ENCODE data around the gene RASGRP3. TPM values are rescaled to one million over a fixed set of nuclear protein-coding genes. Genes with fewer than 3 reads are reported as not detected.

RASGRP3 gene
- total RNA-seq, 2 donors from 2014 or later: 1.5 to 26.2 TPM

DNA sequence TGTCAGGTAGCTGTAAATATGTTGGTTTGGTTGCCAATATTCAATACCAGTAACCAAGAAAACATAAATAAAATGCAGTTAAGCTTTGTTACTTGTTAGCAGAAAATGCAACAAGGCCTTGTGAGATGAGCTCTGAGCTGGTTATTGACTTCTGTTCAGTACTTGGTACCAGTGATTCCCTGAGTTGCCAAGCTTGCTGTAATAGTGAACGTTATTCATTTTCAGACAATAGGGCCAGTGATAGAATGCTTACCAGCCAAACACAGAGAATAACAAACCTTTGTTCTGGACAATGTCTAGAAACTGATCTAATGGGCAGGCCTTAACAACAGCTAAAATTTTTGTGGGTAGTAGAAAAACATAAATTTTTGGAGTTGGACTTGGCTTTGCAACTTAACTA, 29.5 kb downstream of the RASGRP3 start:
- DNase-seq (ENCODE audit: low spot score) (no peak), ATAC-seq (no peak)
- Mint-ChIP-seq H3K9me3 (no peaks in the 10 kb centered on the region), H3K27me3 (peaks cover 10 to 22% of the 10 kb centered on the region in 2 donors), H3K36me3 (no peaks in the 10 kb centered on the region), H3K4me1 (ENCODE audit: low read depth in 2 of 2) (peaks cover 0 to 7% of the 10 kb centered on the region in 2 donors), H3K27ac (no peak overlapping the region), H3K4me3 (no peak overlapping the region)

DNA sequence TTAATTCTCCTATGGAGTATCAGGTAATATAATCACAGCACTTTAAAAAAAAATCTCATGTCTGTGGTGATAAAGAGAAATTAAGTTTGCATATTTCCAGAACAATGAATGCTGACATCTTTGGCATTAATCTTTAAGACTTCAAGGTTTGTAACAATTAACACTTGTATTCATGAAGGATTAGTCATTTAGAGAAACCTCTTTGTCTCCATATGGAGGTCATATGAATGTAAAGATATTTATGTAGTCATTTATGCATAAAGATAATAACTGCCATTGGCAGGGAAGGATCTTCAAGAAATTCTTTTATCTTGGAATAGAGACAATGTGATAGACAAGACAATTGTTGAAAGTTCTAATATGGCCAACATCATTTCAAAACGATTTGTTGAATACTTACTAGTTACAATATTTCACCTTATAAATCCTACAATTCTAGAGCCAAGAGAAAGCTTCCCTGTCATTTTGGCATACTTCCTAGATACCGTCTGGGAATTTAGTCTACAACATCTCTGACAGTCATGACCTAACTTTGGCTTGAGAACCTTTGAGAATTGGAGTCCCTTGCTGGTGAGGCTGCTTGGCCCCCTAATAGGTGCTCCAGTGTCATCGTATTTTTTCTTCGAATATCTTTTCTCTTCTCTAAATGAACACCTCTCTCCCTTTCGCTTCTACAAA, 33.6 kb downstream of the RASGRP3 start:
- H3K4me3 Mint-ChIP-seq: no peak overlapping the region
- H3K4me1 Mint-ChIP-seq (ENCODE audit: low read depth in 2 of 2): no peaks in the 10 kb centered on the region
- H3K9me3 Mint-ChIP-seq: no peaks in the 10 kb centered on the region
- H3K36me3 Mint-ChIP-seq: peaks cover under 1% of the 10 kb centered on the region
- H3K27ac Mint-ChIP-seq: no peak overlapping the region
- DNase-seq (ENCODE audit: low spot score): no peak
- ATAC-seq: no peak
- H3K27me3 Mint-ChIP-seq: peaks cover 0 to 12% of the 10 kb centered on the region in 2 donors

DNA sequence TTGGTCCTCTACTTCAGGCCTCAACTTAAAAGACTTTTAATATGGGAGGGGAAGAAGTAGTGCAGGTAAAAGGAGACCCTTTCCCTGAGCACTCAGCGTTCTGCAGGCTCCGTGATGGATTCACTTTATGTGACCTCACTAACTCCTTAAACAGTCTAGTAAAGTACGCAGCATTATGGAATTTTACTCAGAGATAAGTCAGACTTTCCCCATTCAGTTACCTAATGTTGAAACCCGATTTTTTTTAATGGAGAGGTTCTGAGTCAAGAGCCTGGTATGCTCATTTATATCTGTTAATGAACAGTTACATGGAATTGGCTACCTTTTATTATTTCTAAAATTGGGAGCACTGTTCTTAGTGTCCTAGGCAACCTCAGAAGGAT, 34.1 kb downstream of the RASGRP3 start:
- Mint-ChIP-seq H3K9me3 (no peaks in the 10 kb centered on the region), H3K4me3 (no peak overlapping the region), H3K4me1 (ENCODE audit: low read depth in 2 of 2) (no peaks in the 10 kb centered on the region), H3K27ac (no peak overlapping the region), H3K36me3 (peaks cover 6% of the 10 kb centered on the region), H3K27me3 (peaks cover 0 to 12% of the 10 kb centered on the region in 2 donors)
- ATAC-seq (no peak), DNase-seq (ENCODE audit: low spot score) (no peak)

DNA sequence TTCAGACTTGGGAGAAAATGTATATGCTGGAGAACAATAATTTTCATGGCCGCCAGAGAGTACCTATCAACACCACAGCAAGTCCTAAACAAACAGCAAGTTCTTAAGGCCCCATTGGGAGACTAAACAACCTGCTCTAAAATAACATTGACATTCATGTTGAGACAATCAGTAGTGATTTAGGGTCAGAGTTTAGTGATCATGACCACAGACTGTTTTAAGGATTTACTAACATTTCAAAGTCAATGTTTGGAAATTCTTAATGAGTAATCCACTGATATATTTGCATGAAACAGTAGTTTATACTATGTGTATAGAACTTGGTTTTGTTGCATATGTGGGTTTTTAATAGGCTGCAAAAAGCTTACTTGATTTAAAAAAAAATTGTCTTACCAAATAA, 34.7 kb downstream of the RASGRP3 start:
- no peak overlapping the region for H3K4me3 Mint-ChIP-seq
- H3K4me1 Mint-ChIP-seq (ENCODE audit: low read depth in 2 of 2): no peaks in the 10 kb centered on the region
- no peak overlapping the region for H3K27ac Mint-ChIP-seq
- DNase-seq (ENCODE audit: low spot score) (no peak), ATAC-seq (no peak)
- H3K27me3 Mint-ChIP-seq: peaks cover 0 to 12% of the 10 kb centered on the region in 2 donors
- H3K9me3 Mint-ChIP-seq: no peaks in the 10 kb centered on the region
- H3K36me3 Mint-ChIP-seq: peaks cover 7% of the 10 kb centered on the region

DNA sequence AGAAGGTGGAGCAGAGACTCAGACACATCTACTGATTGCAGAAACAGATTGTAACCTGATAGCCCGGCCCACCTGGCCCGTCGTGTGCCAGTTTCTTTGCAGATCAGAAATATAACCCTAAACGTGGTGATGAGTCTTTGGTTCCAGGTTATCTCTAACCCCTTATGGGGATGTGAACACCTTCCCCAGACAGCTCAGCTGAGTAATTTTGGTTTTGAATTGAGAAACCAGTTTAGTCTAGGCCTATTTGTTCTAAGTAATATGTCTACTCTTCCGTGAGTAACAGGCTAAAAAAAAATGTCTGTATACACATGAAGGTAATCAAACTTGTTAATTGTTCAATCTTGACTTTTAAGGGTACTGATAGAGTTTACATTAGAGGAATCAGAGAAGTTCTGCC, 35.7 kb downstream of the RASGRP3 start:
- no peak for DNase-seq (ENCODE audit: low spot score)
- Mint-ChIP-seq H3K27ac (no peak overlapping the region), H3K36me3 (peaks cover 7% of the 10 kb centered on the region)

GRCh38 chr2:33513480-33513879, 37.0 kb downstream of the RASGRP3 start:
- H3K36me3 Mint-ChIP-seq: peaks cover 7% of the 10 kb centered on the region
- H3K27ac Mint-ChIP-seq: no peak overlapping the region
- no peak for DNase-seq (ENCODE audit: low spot score)
- no peaks in the 10 kb centered on the region for H3K9me3 Mint-ChIP-seq
- no peak overlapping the region for H3K4me3 Mint-ChIP-seq
- H3K27me3 Mint-ChIP-seq: peaks cover 0 to 6% of the 10 kb centered on the region in 2 donors
- ATAC-seq: no peak
- no peaks in the 10 kb centered on the region for H3K4me1 Mint-ChIP-seq (ENCODE audit: low read depth in 2 of 2)

More for the DNA sequence above, 35.7 kb downstream of the RASGRP3 start:
- ATAC-seq: no peak
- Mint-ChIP-seq H3K4me1 (ENCODE audit: low read depth in 2 of 2) (no peaks in the 10 kb centered on the region), H3K27me3 (peaks cover 0 to 12% of the 10 kb centered on the region in 2 donors), H3K4me3 (no peak overlapping the region), H3K9me3 (no peaks in the 10 kb centered on the region)

DNA sequence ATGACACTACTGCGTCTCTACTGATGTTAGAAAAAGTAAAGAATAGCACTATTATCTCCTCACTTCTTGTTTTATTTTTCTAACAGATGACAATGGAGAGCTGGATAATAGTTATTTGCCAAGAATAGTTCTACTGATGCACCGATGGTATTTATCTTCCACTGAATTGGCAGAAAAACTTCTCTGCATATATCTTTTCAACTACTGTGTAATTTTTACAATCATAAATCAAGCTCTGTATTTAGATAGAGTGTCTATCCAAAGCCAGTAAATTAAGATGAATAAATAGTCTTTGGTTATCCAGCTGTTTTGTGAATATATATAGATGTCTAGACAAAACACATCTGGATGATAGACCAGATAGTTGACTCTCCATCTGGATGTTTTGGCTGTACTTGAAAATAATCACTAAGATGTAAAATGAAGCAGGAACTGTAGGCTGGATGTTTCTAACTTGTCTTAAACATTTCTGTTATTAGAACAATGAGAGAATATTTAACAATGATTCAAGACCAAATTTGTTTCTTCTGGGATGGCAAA, 40.1 kb downstream of the RASGRP3 start:
- no peaks in the 10 kb centered on the region for H3K9me3 Mint-ChIP-seq

DNA sequence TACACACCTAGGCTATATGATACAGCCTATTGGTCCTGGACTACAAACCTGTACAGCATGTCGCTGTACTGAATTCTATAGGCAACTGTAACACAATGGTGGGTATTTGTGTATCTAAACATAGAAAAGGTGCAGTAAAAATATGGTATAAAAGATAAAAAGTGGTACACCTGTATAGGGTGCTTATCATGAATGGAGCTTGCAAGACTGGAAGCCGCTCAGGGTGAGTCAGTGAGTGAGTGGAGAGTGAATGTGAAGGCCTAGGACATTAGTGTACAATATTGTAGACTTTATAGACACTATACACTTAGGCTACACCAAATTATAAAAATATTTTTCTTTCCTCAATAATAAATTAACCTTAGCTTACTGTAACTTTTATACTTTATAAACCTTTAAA, 41.8 kb downstream of the RASGRP3 start:
- no peaks in the 10 kb centered on the region for H3K4me1 Mint-ChIP-seq (ENCODE audit: low read depth in 2 of 2)
- no peak for DNase-seq (ENCODE audit: low spot score)
- H3K4me3 Mint-ChIP-seq: no peak overlapping the region
- no peak overlapping the region for H3K27ac Mint-ChIP-seq
- H3K9me3 Mint-ChIP-seq: no peaks in the 10 kb centered on the region
- peaks cover 0 to 2% of the 10 kb centered on the region in 2 donors for H3K27me3 Mint-ChIP-seq
- peaks cover 7% of the 10 kb centered on the region for H3K36me3 Mint-ChIP-seq
- no peak for ATAC-seq

More for the DNA sequence above, 40.1 kb downstream of the RASGRP3 start:
- H3K4me3 Mint-ChIP-seq: no peak overlapping the region
- no peak overlapping the region for H3K27ac Mint-ChIP-seq
- DNase-seq (ENCODE audit: low spot score) (no peak), ATAC-seq (no peak)
- peaks cover 7% of the 10 kb centered on the region for H3K36me3 Mint-ChIP-seq
- no peaks in the 10 kb centered on the region for H3K27me3 Mint-ChIP-seq
- no peaks in the 10 kb centered on the region for H3K4me1 Mint-ChIP-seq (ENCODE audit: low read depth in 2 of 2)

- H3K27ac Mint-ChIP-seq: no peak overlapping the region
- no peaks in the 10 kb centered on the region for H3K4me1 Mint-ChIP-seq (ENCODE audit: low read depth in 2 of 2)
- ATAC-seq (no peak), DNase-seq (ENCODE audit: low spot score) (no peak)
- H3K4me3 Mint-ChIP-seq: no peak overlapping the region
- H3K36me3 Mint-ChIP-seq: peaks cover 7% of the 10 kb centered on the region
- no peaks in the 10 kb centered on the region for H3K9me3 Mint-ChIP-seq
- peaks cover 0 to 2% of the 10 kb centered on the region in 2 donors for H3K27me3 Mint-ChIP-seq
Observed at GRCh38 chr2:33518929-33519328, 42.5 kb downstream of the RASGRP3 start.

- ATAC-seq: no peak
- no peak for DNase-seq (ENCODE audit: low spot score)
Observed at GRCh38 chr2:33521791-33522281, 45.4 kb downstream of the RASGRP3 start.

GRCh38 chr2:33522576-33522975, 46.1 kb downstream of the RASGRP3 start:
- H3K9me3 Mint-ChIP-seq: no peaks in the 10 kb centered on the region
- H3K27ac Mint-ChIP-seq: no peak overlapping the region
- H3K4me1 Mint-ChIP-seq (ENCODE audit: low read depth in 2 of 2): peaks cover 0 to under 1% of the 10 kb centered on the region in 2 donors
- H3K27me3 Mint-ChIP-seq: peaks cover 0 to 2% of the 10 kb centered on the region in 2 donors
- no peak overlapping the region for H3K4me3 Mint-ChIP-seq
- no peaks in the 10 kb centered on the region for H3K36me3 Mint-ChIP-seq
- ATAC-seq (no peak), DNase-seq (ENCODE audit: low spot score) (no peak)

More at GRCh38 chr2:33521791-33522281, 45.4 kb downstream of the RASGRP3 start:
- H3K4me3 Mint-ChIP-seq: no peak overlapping the region
- no peaks in the 10 kb centered on the region for H3K9me3 Mint-ChIP-seq
- peaks cover 0 to 2% of the 10 kb centered on the region in 2 donors for H3K27me3 Mint-ChIP-seq
- no peaks in the 10 kb centered on the region for H3K4me1 Mint-ChIP-seq (ENCODE audit: low read depth in 2 of 2)
- H3K27ac Mint-ChIP-seq: no peak overlapping the region
- no peaks in the 10 kb centered on the region for H3K36me3 Mint-ChIP-seq

- H3K4me3 Mint-ChIP-seq: no peak overlapping the region
- no peak overlapping the region for H3K27ac Mint-ChIP-seq
- H3K9me3 Mint-ChIP-seq: no peaks in the 10 kb centered on the region
- H3K36me3 Mint-ChIP-seq: peaks cover 5% of the 10 kb centered on the region
- peaks cover 0 to 8% of the 10 kb centered on the region in 2 donors for H3K4me1 Mint-ChIP-seq (ENCODE audit: low read depth in 2 of 2)
- no peak for DNase-seq (ENCODE audit: low spot score)
- peaks cover 0 to 6% of the 10 kb centered on the region in 2 donors for H3K27me3 Mint-ChIP-seq
- ATAC-seq: no peak
Observed at GRCh38 chr2:33525666-33526065, 49.2 kb downstream of the RASGRP3 start.

DNA sequence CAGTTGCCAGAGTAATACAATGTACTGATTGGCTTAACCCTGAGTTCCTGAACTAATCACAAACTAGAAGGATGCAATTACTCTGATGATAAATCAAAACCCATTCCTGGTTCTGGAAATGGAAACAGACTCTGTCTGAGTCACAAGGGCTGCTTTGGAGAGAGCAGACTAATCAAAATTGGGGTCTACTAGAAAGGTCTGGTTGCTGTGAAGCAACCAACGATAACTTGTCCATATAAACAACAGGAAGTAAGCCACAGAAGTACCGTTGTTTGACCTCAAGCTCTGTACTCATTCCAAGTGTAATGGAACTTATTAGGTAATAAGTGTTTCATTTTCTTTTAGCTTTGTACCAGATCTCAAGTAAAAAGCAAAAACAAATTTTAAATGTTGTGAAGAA, 49.7 kb downstream of the RASGRP3 start:
- DNase-seq (ENCODE audit: low spot score) (no peak), ATAC-seq (no peak)
- H3K27ac Mint-ChIP-seq: no peak overlapping the region
- no peaks in the 10 kb centered on the region for H3K9me3 Mint-ChIP-seq
- H3K4me3 Mint-ChIP-seq: no peak overlapping the region
- peaks cover 5% of the 10 kb centered on the region for H3K36me3 Mint-ChIP-seq
- H3K27me3 Mint-ChIP-seq: peaks cover 0 to 6% of the 10 kb centered on the region in 2 donors
- H3K4me1 Mint-ChIP-seq (ENCODE audit: low read depth in 2 of 2): peaks cover 0 to 8% of the 10 kb centered on the region in 2 donors

DNA sequence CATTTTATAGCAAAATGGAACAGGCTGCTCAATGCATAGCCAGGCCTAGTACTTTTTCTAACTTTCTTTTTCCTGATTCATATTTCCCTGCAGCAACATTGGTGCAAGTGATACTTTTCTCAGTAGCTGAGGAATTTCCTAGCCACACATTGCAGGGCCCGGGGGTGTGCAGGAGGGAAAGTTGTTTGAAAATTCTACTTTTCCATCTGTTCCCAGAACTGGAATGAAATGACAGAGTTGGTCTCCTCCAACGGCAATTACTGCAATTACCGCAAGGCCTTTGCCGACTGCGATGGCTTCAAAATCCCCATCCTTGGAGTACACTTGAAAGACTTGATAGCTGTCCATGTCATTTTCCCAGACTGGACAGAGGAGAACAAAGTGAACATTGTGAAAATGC, 50.5 kb downstream of the RASGRP3 start:
- no peak for ATAC-seq
- H3K36me3 Mint-ChIP-seq: peaks cover 5% of the 10 kb centered on the region
- no peak overlapping the region for H3K4me3 Mint-ChIP-seq
- H3K27ac Mint-ChIP-seq: no peak overlapping the region
- H3K27me3 Mint-ChIP-seq: peaks cover 0 to 6% of the 10 kb centered on the region in 2 donors
- peaks cover 0 to 8% of the 10 kb centered on the region in 2 donors for H3K4me1 Mint-ChIP-seq (ENCODE audit: low read depth in 2 of 2)
- no peaks in the 10 kb centered on the region for H3K9me3 Mint-ChIP-seq
- no peak for DNase-seq (ENCODE audit: low spot score)
